ENCODE measurements around the gene BHLHE23. TPM values are rescaled to one million over a fixed set of nuclear protein-coding genes. Genes with fewer than 3 reads are reported as not detected.

The BHLHE23 gene
- polyA plus RNA-seq, 1 experiment = not detected

- Histone ChIP-seq H3K27me3 (ENCODE audit: control insufficient read depth, insufficient read depth, low read length) (peaks cover 11% of the 10 kb centered on the region), H3K4me3 (ENCODE audit: low read depth, low read length) (no peak overlapping the region), H3K27ac (ENCODE audit: low read depth, low read length) (no peak overlapping the region), H3K9me3 (ENCODE audit: control insufficient read depth, insufficient read depth, low read length) (peaks cover 25% of the 10 kb centered on the region)
- CTCF ChIA-PET = no interaction called here
- POLR2A ChIA-PET = no interaction called here
- no peak for DNase-seq (ENCODE audit: low read depth, low spot score)
- TF ChIP-seq CTCF (IDR thresholded peaks at IDR 0.05; ENCODE audit: low read depth, low read length) = no peak
These were observed 40.5 kb upstream of the BHLHE23 start for GRCh38 chr20:63047267-63047666.

- CTCF ChIA-PET = no interaction called here
- H3K4me3 ChIP-seq (ENCODE audit: low read depth, low read length) = no peak overlapping the region
- POLR2A ChIA-PET = no interaction called here
- no peak overlapping the region for H3K27ac ChIP-seq (ENCODE audit: low read depth, low read length)
- TF ChIP-seq CTCF (IDR thresholded peaks at IDR 0.05; ENCODE audit: low read depth, low read length) = no peak
- H3K27me3 ChIP-seq (ENCODE audit: control insufficient read depth, insufficient read depth, low read length) = peaks cover 8% of the 10 kb centered on the region
- DNase-seq (ENCODE audit: low read depth, low spot score) = no peak
- H3K9me3 ChIP-seq (ENCODE audit: control insufficient read depth, insufficient read depth, low read length) = peaks cover 25% of the 10 kb centered on the region
These were observed 40.1 kb upstream of the BHLHE23 start for GRCh38 chr20:63046841-63047240.

- Histone ChIP-seq H3K27ac (ENCODE audit: low read depth, low read length) (no peak overlapping the region), H3K9me3 (ENCODE audit: control insufficient read depth, insufficient read depth, low read length) (peaks cover 25% of the 10 kb centered on the region), H3K27me3 (ENCODE audit: control insufficient read depth, insufficient read depth, low read length) (peaks cover 5% of the 10 kb centered on the region), H3K4me3 (ENCODE audit: low read depth, low read length) (no peak overlapping the region)
- DNase-seq (ENCODE audit: low read depth, low spot score) = no peak
- ChIA-PET POLR2A (no interaction called here), CTCF (no interaction called here)
- TF ChIP-seq CTCF (IDR thresholded peaks at IDR 0.05; ENCODE audit: low read depth, low read length) = no peak
These were observed 39.2 kb upstream of the BHLHE23 start for GRCh38 chr20:63045991-63046390.

- Histone ChIP-seq H3K27ac (ENCODE audit: low read depth, low read length) (no peak overlapping the region), H3K4me3 (ENCODE audit: low read depth, low read length) (no peak overlapping the region), H3K9me3 (ENCODE audit: control insufficient read depth, insufficient read depth, low read length) (peaks cover 22% of the 10 kb centered on the region), H3K27me3 (ENCODE audit: control insufficient read depth, insufficient read depth, low read length) (peaks cover 4% of the 10 kb centered on the region)
- ChIA-PET POLR2A (no interaction called here), CTCF (no interaction called here)
- no peak for TF ChIP-seq CTCF (IDR thresholded peaks at IDR 0.05; ENCODE audit: low read depth, low read length)
- DNase-seq (ENCODE audit: low read depth, low spot score) = no peak
These were observed 38.6 kb upstream of the BHLHE23 start for GRCh38 chr20:63045401-63045800.

- ChIA-PET POLR2A (no interaction called here), CTCF (no interaction called here)
- Histone ChIP-seq H3K27ac (ENCODE audit: low read depth, low read length) (no peak overlapping the region), H3K27me3 (ENCODE audit: control insufficient read depth, insufficient read depth, low read length) (peaks cover 4% of the 10 kb centered on the region), H3K9me3 (ENCODE audit: control insufficient read depth, insufficient read depth, low read length) (peaks cover 21% of the 10 kb centered on the region), H3K4me3 (ENCODE audit: low read depth, low read length) (no peak overlapping the region)
- no peak for TF ChIP-seq CTCF (IDR thresholded peaks at IDR 0.05; ENCODE audit: low read depth, low read length)
- DNase-seq (ENCODE audit: low read depth, low spot score) = no peak
These were observed 37.8 kb upstream of the BHLHE23 start for GRCh38 chr20:63044605-63045004.

Measured in AG04450 (cell line).